ENCODE results near the gene TRIM25. TPM values are rescaled to one million over a fixed set of nuclear protein-coding genes. Genes with fewer than 3 reads are reported as not detected.

The TRIM25 gene
- total RNA-seq, 2 donors from 2014 or later = 18.8 to 21.3 TPM

GRCh38 chr17:56899403-56899802, 14.4 kb downstream of the TRIM25 start:
- peak; percentile 25 for DNase-seq
- no peak overlapping the region for H3K27ac ChIP-seq (ENCODE audit: low read depth, low read length)
- no peaks in the 10 kb centered on the region for H3K9me3 ChIP-seq (ENCODE audit: control insufficient read depth, low read length)
- TF ChIP-seq, protein P1, sequence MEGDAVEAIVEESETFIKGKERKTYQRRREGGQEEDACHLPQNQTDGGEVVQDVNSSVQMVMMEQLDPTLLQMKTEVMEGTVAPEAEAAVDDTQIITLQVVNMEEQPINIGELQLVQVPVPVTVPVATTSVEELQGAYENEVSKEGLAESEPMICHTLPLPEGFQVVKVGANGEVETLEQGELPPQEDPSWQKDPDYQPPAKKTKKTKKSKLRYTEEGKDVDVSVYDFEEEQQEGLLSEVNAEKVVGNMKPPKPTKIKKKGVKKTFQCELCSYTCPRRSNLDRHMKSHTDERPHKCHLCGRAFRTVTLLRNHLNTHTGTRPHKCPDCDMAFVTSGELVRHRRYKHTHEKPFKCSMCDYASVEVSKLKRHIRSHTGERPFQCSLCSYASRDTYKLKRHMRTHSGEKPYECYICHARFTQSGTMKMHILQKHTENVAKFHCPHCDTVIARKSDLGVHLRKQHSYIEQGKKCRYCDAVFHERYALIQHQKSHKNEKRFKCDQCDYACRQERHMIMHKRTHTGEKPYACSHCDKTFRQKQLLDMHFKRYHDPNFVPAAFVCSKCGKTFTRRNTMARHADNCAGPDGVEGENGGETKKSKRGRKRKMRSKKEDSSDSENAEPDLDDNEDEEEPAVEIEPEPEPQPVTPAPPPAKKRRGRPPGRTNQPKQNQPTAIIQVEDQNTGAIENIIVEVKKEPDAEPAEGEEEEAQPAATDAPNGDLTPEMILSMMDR (conservative IDR thresholded peaks at IDR 0.05) = no peak
- H3K4me3 ChIP-seq (ENCODE audit: low read length) = no peak overlapping the region
- no peak overlapping the region for H3K4me3 Mint-ChIP-seq
- WGBS, 2 experiments (ENCODE audit: insufficient coverage in 1 of 2, insufficient read length in 1 of 2) = 91 to 92% methylated on average over 6 to 7 of the region's 7 CpGs
- peaks cover 6% of the 10 kb centered on the region for H3K4me1 Mint-ChIP-seq
- peaks cover 10% of the 10 kb centered on the region for H3K36me3 ChIP-seq (ENCODE audit: control insufficient read depth, insufficient read depth, low read length)
- H3K27me3 Mint-ChIP-seq (ENCODE audit: insufficient read depth) = no peaks in the 10 kb centered on the region
- no peak overlapping the region for H3K27ac Mint-ChIP-seq
- no peak overlapping the region for H3K9ac ChIP-seq (ENCODE audit: extremely low read depth, low read length, poor library complexity, severe bottlenecking)
- no peaks in the 10 kb centered on the region for H3K27me3 ChIP-seq (ENCODE audit: control insufficient read depth, insufficient read depth, low read length, poor library complexity, severe bottlenecking)
- peaks cover 40% of the 10 kb centered on the region for H3K36me3 Mint-ChIP-seq (ENCODE audit: low read depth)
- peaks cover 2% of the 10 kb centered on the region for H3K9me3 Mint-ChIP-seq
- no peaks in the 10 kb centered on the region for H3K4me1 ChIP-seq (ENCODE audit: control insufficient read depth, insufficient read depth, low read length)

- DNase-seq = peak; percentile 52
- WGBS, 2 experiments (ENCODE audit: insufficient coverage in 1 of 2, insufficient read length in 1 of 2) = 78 to 82% methylated on average over 5 to 9 of the region's 9 CpGs
- H3K27me3 ChIP-seq (ENCODE audit: control insufficient read depth, insufficient read depth, low read length, poor library complexity, severe bottlenecking) = no peaks in the 10 kb centered on the region
- no peak overlapping the region for H3K27ac Mint-ChIP-seq
- H3K36me3 ChIP-seq (ENCODE audit: control insufficient read depth, insufficient read depth, low read length) = peaks cover 9% of the 10 kb centered on the region
- peaks cover 35% of the 10 kb centered on the region for H3K36me3 Mint-ChIP-seq (ENCODE audit: low read depth)
- no peaks in the 10 kb centered on the region for H3K9me3 Mint-ChIP-seq
- H3K9me3 ChIP-seq (ENCODE audit: control insufficient read depth, low read length) = no peaks in the 10 kb centered on the region
- no peak overlapping the region for H3K27ac ChIP-seq (ENCODE audit: low read depth, low read length)
- no peaks in the 10 kb centered on the region for H3K27me3 Mint-ChIP-seq (ENCODE audit: insufficient read depth)
- TF ChIP-seq, protein P1 (conservative IDR thresholded peaks at IDR 0.05) = no peak
- H3K4me3 ChIP-seq (ENCODE audit: low read length) = no peak overlapping the region
- no peaks in the 10 kb centered on the region for H3K4me1 ChIP-seq (ENCODE audit: control insufficient read depth, insufficient read depth, low read length)
- peaks cover 6% of the 10 kb centered on the region for H3K4me1 Mint-ChIP-seq
- H3K9ac ChIP-seq (ENCODE audit: extremely low read depth, low read length, poor library complexity, severe bottlenecking) = no peak overlapping the region
- no peak overlapping the region for H3K4me3 Mint-ChIP-seq
Measured at GRCh38 chr17:56898874-56899273, 15.0 kb downstream of the TRIM25 start.

- TF ChIP-seq, protein P1 (conservative IDR thresholded peaks at IDR 0.05) = no peak
- Mint-ChIP-seq H3K4me3 (no peak overlapping the region), H3K9me3 (no peaks in the 10 kb centered on the region), H3K4me1 (peaks cover 6% of the 10 kb centered on the region), H3K27ac (peak overlapping the region; percentile 45), H3K27me3 (ENCODE audit: insufficient read depth) (no peaks in the 10 kb centered on the region), H3K36me3 (ENCODE audit: low read depth) (peaks cover 34% of the 10 kb centered on the region)
- Histone ChIP-seq H3K27me3 (ENCODE audit: control insufficient read depth, insufficient read depth, low read length, poor library complexity, severe bottlenecking) (no peaks in the 10 kb centered on the region), H3K4me3 (ENCODE audit: low read length) (no peak overlapping the region), H3K4me1 (ENCODE audit: control insufficient read depth, insufficient read depth, low read length) (no peaks in the 10 kb centered on the region), H3K36me3 (ENCODE audit: control insufficient read depth, insufficient read depth, low read length) (peaks cover 3% of the 10 kb centered on the region), H3K9me3 (ENCODE audit: control insufficient read depth, low read length) (no peaks in the 10 kb centered on the region), H3K9ac (ENCODE audit: extremely low read depth, low read length, poor library complexity, severe bottlenecking) (no peak overlapping the region), H3K27ac (ENCODE audit: low read depth, low read length) (no peak overlapping the region)
- WGBS, 2 experiments (ENCODE audit: insufficient coverage in 1 of 2, insufficient read length in 1 of 2) = 93 to 97% methylated on average over 9 to 14 of the region's 14 CpGs
- peak; percentile 34 for DNase-seq
Measured at GRCh38 chr17:56897646-56898424, 16.0 kb downstream of the TRIM25 start.

Data from endodermal cell (in vitro differentiated cells).